Measurements from ENCODE around the gene GPR62. TPM values are rescaled to one million over a fixed set of nuclear protein-coding genes. Genes with fewer than 3 reads are reported as not detected.

GPR62 gene
- total RNA-seq, result 0.46 TPM

GRCh38 chr3:51955175-51955892, at the start of gene GPR62:
Gene GPR62 (plus strand): TSS chr3:51955381. CDS start chr3:51955653, 272 bp downstream.

GRCh38 chr3:51941798-51942602, 13.2 kb upstream of the GPR62 start, which contains the start of the genes PARP3 and RRP9:
Gene PARP3 (plus strand): TSS chr3:51942363. CDS start chr3:51943356, 993 bp downstream.
Gene RRP9 (minus strand): TSS chr3:51941904. CDS start chr3:51941867, 37 bp downstream.

GRCh38 chr3:51967384-51968169, 12.4 kb downstream of the GPR62 start, which contains the start of gene PCBP4:
Gene PCBP4 (minus strand): TSS chr3:51967454. CDS start chr3:51961240, 6,214 bp downstream.

GRCh38 chr3:51974963-51975851, 20.0 kb downstream of the GPR62 start, which contains the start of gene ABHD14A:
Gene ABHD14A (plus strand): TSS chr3:51975064. CDS start chr3:51975136, 72 bp downstream.

GRCh38 chr3:51982838-51983577, 27.8 kb downstream of the GPR62 start, which contains the start of gene ACY1:
Gene ACY1 (plus strand): TSS chr3:51983535. CDS start chr3:51984065, 530 bp downstream.

GRCh38 chr3:51995346-51996163, 40.4 kb downstream of the GPR62 start, which contains the start of gene RPL29:
Gene RPL29 (minus strand): TSS chr3:51995895. CDS start chr3:51995461, 434 bp downstream.

Small RNA genes lying within 50 kb of the gene (small RNA-seq; reads per million reads assigned to genes)
- not detected for gene AC115284.1

Other genes with a start within 250 kb of the GPR62 start
- gene GRM2, start 248.3 kb upstream of the GPR62 start, total RNA-seq, result 12.5 TPM
- gene IQCF6, start 176.1 kb upstream of the GPR62 start, total RNA-seq, result not detected
- gene IQCF2, start 93.8 kb upstream of the GPR62 start, total RNA-seq, result not detected
- gene IQCF5, start 79.8 kb upstream of the GPR62 start, total RNA-seq, result not detected
- not detected for gene IQCF1, start 52.0 kb upstream of the GPR62 start, total RNA-seq
- 12.9 TPM for gene RRP9, start 13.5 kb upstream of the GPR62 start, total RNA-seq
- gene PARP3, start 13.0 kb upstream of the GPR62 start, total RNA-seq, result 4.8 TPM
- gene PCBP4, start 12.1 kb downstream of the GPR62 start, total RNA-seq, result 38.8 TPM
- 3.9 TPM for gene ABHD14B, start 18.7 kb downstream of the GPR62 start, total RNA-seq
- gene ABHD14A, start 19.7 kb downstream of the GPR62 start, total RNA-seq, result 33.0 TPM
- 4.2 TPM for gene ACY1, start 28.2 kb downstream of the GPR62 start, total RNA-seq
- gene RPL29, start 40.5 kb downstream of the GPR62 start, total RNA-seq, result 715 TPM
- 9.5 TPM for gene DUSP7, start 101.2 kb downstream of the GPR62 start, total RNA-seq
- gene POC1A, start 199.0 kb downstream of the GPR62 start, total RNA-seq, result 5.1 TPM
- gene ALAS1, start 242.8 kb downstream of the GPR62 start, total RNA-seq, result 50.7 TPM

All from diencephalon (tissue), 1 donor.